HG03354 (cell line): Measurements from ENCODE around the gene S100A4.
"Not testable (repeated sequence)": the region's sequence is repeated elsewhere in the genome, so short reads cannot be mapped to it uniquely, and the experiment has no call there.

Source experiments
- ATAC-seq: cut with Tn5 transposase; IDR thresholded peaks from one replicate; pipeline ENCODE4 v1.9.1; 2021; ENCODE audit warnings: mild to moderate bottlenecking; ENCODE audit not compliant: unreplicated experiment, poor library complexity, severe bottlenecking

S100A4 gene

GRCh38 chr1:153545067-153546055, at the start of gene S100A4:
TSS of gene S100A4 (minus strand) at chr1:153545806. CDS start at chr1:153544794, 1,012 bp downstream.
- ATAC-seq: peak; percentile 72

DNA sequence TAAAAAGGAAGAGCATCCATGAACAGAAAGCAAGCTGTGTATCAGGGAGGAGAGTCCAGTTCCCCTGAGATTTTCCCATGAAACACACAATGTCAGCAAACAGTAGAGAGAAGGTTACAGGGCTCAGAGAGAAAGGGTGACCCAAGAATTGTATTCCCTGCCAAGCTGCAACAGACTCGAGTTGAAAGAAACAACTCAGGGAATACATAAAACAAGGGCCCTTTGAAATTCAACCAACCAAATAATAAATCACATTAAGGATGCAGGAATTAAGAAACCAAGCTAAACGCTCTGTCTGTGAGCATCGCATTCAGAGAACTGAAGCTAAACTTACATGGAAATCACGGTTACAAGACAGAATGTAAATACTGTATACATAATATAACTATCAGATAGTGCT, 47.1 kb upstream of the S100A4 start:
- no peak for ATAC-seq

DNA sequence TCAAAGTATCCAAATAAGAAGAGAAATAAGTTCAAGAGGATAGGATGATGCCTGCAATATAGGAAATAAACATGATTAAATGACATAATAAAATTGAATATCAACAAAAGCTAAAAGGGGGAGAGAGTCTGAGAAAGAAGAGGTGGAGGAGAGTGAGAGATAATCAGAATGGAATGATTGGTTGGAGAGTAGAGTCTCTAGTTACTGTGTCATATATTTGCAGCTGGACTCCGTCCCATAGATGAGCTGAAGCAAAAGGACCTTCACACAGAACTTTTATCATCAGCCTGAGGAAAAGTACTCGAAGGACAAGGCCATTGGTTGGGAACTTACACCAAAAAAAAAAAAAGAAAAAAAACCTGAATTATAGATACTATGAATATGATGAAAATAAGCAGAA, 42.9 kb upstream of the S100A4 start:
- ATAC-seq: no peak

- ATAC-seq: not testable (repeated sequence)
These were observed 42.4 kb upstream of the S100A4 start for GRCh38 chr1:153588033-153588432.

DNA sequence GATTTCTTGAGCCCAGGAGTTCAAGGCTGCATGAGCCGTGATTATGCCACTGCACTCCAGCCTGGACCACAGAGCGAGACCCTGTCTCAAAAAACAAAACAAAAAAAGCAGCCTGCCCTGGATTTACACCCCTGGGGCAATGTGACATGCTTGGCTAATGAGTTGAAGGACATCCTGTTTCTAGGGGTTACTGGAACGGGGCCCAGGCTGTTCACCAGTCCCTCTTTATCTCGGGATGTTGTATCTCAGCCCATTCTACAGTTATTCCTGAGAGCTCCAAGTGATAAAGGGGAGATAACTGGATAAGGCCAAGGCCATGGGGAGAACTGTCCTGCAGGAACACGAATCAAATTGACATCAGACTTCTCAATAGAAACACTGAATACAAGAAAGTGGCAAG, 41.7 kb upstream of the S100A4 start:
- no peak for ATAC-seq

- no peak for ATAC-seq
These were observed 40.7 kb upstream of the S100A4 start for GRCh38 chr1:153586347-153586746.

DNA sequence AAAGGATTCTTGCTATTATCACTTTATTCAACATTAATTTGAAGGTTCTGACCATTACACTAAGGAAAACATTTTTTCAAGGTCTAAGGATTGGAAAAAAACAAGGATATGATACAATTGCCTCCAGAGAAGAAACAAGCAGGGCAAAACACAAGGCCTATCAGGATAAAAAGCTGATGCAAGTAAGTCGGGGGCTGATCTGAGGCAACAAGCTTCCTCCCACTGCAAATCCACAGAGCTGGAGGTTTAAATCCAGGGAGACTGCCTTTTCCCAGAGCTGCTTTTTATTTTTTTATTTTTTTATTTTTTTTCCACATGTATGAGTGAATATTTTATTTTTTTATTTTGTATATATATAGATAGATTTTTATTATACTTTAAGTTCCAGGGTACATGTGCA, 39.4 kb upstream of the S100A4 start:
- no peak for ATAC-seq

DNA sequence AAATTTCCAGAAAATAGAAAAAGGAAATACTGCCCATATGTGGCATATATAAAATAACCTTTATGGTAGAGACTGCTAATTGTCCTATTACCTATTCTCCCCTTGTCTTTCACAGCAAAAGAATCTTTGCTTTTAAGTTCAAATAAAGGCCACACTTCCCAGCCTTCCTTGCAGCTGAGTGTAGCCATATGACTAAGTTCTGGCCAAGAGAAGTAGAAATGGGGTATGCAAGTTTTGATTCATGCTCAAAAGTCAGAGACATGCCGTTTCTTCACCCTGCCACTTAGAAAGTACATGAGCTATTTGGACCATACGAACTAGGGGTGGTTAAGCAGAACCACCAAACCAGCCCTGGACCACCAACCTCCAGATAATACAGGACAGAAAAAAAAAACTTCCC, 38.4 kb upstream of the S100A4 start:
- ATAC-seq: no peak

DNA sequence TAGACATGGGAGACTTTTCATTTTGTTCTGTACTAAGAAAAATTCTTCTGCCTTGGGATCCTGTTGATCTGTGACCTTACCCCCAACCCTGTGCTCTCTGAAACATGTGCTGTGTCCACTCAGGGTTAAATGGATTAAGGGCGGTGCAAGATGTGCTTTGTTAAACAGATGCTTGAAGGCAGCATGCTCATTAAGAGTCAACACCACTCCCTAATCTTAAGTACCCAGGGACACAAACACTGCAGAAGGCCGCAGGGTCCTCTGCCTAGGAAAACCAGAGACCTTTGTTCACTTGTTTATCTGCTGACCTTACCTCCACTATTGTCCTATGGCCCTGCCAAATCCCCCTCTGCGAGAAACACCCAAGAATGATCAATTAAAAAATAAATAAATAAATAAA, 37.9 kb upstream of the S100A4 start:
- ATAC-seq: not testable (repeated sequence)

- not testable (repeated sequence) for ATAC-seq
These were observed 37.2 kb upstream of the S100A4 start for GRCh38 chr1:153582836-153583235.

DNA sequence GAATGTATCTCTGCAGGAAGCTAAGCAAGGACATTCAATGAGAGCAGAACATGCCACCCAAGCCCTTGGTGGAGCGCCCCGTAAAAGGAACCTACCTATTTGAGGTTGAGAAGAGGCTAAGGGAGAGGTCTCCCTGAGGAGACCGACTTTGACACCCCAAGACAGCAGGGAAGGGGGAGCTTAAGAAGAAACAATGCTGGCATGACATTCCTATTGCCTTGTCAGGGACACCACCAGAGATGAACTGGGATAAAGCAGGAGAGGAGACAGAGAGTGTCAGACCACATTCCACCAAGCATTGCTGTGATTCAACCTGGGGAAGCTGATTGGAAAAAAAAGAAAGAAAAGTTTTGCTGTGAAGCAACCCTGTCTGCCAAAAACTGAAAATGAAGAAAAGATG, 33.3 kb upstream of the S100A4 start:
- ATAC-seq: no peak

GRCh38 chr1:153578490-153578889, 32.9 kb upstream of the S100A4 start:
- no peak for ATAC-seq

- ATAC-seq: no peak
These were observed 32.0 kb upstream of the S100A4 start for GRCh38 chr1:153577624-153578051.

DNA sequence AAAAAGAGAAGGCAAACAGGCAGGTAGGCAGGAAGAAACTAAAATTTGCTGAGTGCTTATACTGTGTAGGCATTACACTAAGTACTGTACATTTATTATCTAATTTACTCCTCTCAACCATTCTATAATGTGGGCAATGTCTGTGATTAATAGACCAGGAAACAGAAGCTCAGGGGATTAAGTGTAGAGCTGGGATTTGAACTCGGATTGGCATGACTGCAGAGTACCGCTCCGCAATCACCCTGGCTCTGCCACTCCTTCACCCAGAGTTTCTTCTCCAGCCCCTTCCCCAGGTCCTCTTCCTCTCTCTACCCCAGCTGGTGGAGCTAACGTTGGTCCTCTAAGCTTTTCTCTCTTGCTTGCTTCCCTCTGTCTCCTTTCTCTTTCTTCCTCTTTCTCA, 31.5 kb upstream of the S100A4 start:
- no peak for ATAC-seq

DNA sequence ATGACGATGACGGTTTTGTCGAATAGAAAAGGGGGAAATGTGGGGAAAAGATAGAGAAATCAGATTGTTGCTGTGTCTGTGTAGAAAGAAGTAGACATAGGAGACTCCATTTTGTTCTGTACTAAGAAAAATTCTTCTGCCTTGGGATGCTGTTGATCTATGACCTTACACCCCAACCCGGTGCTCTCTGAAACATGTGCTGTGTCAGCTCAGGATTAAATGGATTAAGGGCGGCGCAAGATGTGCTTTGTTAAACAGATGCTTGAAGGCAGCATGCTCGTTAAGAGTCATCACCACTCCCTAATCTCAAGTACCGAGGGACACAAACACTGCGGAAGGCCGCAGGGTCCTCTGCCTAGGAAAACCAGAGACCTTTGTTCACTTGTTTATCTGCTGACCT, 29.9 kb upstream of the S100A4 start:
- ATAC-seq: not testable (repeated sequence)

DNA sequence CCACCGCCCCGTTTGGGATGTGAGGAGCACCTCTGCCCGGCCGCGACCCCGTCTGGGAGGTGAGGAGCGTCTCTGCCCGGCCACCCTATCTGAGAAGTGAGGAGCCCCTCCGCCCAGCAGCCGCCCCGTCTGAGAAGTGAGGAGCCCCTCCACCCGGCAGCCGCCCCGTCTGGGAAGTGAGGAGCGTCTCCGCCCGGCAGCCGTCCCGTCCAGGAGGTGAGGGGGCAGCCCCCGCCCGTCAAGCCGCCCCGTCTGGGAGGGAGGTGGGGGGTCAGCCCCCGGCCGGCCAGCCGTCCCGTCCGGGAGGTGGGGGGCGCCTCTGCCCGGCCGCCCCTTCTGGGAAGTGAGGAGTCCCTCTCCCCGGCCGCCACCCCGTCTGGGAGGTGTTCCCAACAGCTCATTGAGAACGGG, 29.5 kb upstream of the S100A4 start:
- ATAC-seq: not testable (repeated sequence)

DNA sequence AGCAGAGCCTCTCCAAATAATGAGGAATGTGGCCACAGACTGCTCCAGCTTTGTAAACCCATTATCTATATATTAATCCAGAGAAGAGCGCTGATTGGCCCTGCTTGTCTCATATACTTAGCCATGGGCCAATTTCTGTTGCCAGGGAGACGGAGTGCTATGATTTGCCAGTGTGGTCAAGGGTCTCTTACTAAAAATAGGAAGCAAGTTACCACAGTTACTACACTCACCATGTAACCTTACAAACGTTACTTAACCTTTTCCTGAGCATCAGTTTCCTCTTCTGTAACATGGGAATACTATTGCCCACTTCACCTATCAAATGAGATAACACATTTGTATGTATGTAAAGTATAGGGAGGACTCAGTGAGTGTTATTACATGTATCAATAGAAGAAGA, 27.7 kb upstream of the S100A4 start:
- ATAC-seq: no peak

DNA sequence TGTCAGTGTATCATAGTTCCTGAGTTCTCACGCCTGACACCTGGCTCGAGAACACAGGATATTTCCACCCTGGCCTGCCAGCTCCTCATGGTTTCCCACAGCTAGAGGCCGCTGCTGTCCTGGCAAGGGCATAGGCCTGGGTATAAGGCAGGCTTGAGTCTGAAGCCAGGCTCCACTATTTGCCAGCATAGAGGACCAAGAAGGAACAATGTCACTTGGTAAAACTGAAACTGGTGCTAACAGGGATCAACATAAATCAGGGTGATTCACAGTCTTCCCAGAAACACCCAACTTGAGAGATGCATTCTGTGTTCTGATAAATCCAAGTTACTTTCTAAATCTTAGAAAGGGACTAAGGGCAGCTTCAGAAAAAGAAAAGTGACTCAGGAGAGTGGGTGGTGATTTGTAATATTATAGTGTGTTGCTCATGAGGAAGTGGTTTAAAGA, 27.0 kb upstream of the S100A4 start:
- ATAC-seq: no peak

- ATAC-seq: no peak
These were observed 26.1 kb upstream of the S100A4 start for GRCh38 chr1:153571706-153572105.

GRCh38 chr1:153570874-153571273, 25.3 kb upstream of the S100A4 start:
- no peak for ATAC-seq

- ATAC-seq: no peak
These were observed 23.9 kb upstream of the S100A4 start for GRCh38 chr1:153569465-153569864.
